ENCODE data around the gene MAP2K5.

Gene MAP2K5

DNA sequence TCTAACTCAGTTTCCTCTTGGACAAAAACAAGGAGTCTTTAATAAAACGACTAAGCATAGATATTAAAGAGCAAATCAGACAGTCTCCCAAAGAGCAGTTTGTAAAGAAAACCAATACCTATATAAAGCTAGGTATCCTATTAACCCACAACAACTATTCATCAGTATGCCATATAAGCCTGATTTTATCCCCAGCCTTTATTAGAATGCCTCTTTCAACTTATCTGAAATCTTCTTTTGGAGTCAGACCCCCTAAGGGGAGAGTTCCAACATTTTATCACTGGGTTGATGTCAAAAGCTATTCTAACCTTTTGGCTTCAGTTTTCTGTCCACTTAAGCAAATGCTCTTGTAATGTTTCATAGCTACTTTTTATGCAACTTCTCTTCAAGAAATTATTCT is 17.8 kb downstream of the MAP2K5 start:
- no peak for DNase-seq

DNA sequence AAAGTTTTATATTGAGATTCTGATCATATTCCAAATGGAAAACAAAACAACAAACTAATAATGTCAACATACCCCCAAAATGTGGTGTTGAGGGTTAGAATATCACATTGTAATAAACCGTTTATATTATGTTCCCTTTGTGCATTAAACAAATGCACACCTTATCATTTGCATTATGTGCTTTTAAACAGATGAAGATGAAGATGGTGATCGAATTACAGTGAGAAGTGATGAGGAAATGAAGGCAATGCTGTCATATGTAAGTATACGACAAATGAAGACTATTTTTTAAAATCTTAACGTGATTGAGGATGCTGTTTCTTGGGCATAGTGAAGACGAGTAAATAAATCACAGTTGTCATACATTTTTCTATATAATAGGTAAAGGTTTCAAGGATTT is 20.6 kb downstream of the MAP2K5 start:
- DNase-seq, result no peak

DNA sequence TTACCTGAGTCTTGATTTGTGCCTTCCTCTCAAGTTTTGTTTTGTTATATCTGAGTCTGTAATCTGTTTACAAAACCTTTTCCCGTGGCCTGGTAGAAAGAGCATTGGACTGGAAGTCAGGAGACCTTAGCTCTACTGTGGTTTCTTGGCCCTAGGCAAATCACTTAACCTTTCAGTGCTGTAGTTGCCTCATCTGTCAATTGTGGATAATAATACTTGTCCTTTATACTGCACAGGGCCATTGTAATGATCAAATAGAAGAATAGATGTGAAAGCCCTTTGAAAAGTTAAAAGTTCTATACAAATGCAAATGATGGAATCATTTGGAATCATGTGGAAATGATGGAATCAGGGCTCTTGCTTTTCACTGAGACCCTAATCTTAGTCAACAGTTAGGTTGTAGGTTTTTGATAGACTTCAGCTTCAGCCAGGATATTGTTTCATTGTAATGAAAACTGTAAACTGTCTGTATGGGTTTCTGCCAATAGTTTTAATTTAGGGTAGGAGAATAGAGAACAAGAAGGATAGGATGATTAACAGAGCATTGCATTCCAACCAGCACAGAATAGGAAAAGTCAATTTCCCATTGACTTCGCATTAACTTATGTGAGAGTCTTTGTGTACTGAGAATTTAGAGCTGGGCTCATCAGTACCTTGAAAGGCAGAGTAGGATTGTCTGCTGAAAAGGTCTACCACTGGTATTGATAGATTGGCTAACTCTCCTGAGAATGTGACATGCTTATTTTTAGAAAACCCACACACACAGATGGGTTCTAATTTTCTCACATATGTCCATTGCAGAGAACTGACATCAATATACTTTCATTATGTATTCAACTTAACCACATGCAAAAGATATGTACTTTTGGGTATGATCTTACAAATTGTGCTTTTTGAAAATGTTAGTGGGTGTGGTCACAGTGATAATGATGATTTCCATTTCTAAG is 21.8 kb downstream of the MAP2K5 start:
- DNase-seq, result no peak

DNA sequence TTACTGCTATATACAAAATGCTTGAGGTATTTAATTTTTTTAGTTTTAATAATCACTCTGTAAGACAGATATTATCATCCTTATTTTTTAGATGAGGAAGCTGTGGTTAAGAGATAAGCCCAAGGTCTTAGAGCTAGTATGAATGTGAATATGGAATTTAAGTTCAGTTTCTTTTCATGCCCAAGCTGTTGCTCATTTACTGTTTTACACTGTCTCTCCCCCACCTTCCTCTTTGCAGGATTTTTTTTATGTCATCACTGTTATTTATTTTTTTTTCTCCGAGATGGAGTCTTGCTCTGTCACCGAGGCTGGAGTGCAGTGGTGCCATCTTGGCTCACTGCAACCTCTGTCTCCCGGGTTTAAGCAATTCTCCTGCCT is 22.5 kb downstream of the MAP2K5 start:
- DNase-seq, result no peak

DNA sequence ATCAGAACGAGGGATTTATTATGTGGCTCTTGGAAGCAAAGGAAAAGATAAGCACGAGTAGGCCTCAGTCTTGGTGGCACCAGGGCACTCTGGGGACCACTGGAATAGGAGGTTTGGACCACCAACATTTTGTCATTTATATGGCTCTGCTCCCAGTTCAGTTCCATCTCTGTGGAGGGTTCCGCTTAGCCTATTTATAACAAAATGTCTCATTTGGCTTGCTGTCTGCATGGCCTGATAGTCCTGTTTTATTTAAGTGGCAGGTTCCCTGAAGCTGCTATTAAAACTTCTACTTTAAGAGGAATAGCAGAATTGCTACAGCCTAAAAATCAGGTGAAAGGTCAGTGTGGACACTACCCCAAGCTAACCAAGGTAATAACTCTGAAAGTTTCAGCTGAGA is 27.2 kb downstream of the MAP2K5 start:
- no peak for DNase-seq

DNA sequence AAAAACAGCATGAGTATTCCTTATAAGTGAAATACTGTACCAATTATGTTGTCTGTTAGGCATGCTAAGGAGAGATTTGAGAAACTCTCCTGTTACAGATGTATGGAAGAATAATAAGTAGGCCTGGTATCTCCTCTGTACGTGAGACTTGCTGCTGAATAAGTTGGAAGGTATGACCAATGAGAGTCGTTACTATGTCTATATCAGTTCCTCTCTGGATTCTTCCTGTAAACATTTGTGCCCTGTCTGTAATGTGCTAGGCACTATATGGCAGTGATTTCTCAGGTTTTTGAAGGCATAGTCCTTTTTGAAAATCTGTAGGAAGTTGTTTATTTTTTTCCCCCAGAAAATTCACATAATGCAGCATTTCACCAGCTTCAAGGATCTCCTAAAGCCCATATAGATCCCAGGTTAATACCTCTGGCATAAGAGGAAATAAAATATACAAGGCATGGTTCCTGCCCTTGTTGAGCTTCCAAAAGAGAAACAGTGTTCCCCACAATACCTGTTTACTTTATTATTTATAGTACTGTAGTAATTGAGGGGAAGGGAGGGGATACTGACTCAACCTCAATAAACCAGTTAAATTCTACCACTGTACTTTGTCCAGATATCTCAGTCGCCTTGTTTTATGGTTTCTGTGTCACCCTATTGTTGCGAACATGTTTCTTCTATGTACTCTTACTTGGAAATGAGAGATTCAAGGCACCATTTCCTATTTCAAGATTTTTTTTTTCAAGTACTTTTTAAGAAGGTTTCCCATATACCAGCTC is 28.6 kb downstream of the MAP2K5 start:
- DNase-seq, result no peak

DNA sequence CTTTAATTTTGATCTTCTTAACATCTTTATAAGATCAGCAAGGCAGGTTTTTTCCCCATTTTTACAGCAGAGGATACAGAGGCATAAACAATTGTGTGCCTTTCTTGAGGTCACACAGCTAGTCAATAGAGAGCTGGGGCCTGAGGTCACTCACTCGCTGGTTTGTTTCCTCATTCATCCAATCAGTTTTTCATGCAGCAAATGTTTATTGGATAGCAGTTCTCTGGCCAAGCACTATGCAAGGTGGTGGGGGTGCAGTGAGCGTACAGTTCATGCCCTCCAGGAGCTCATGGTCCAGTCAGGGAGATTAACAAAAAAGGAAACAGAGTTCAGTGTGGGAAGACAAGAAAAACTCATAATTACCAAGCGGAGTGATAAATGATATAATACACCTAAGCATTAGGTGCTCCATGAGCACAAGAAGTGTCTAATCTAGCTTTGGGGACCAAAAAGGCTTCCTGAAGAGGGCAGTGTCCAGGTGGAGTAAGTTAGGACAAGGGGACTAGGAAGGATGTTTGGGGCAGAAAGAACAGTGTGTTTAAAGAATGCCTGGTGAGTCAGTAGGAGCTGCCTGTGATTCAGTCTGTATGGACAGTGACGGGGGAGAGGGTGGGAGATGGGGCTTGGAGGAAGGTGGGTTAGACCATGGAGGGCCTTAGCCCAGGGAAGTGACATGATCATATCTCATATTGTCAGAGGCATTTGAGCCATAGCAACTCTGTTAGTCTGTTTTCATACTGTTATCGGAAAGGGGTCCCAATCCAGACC is 29.3 kb downstream of the MAP2K5 start:
- DNase-seq, result no peak

DNA sequence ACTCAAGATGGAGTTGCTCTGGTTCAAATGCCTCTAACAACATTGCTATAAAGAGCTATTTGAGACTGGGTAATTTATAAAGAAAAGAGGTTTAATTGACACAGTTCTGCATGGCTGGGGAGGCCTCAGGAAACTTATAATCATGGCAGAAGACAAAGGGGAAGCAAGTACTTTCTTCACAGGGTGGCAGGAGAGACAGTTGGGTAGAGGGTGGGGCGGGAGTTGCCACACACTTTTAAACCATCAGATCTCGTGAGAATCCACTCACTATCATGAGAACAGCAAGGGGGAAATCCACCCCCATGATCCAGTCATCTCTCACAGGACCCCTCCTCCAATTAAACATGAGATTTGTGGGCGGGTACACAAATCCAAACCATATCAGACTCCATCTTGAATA is 30.7 kb downstream of the MAP2K5 start:
- DNase-seq, result no peak

DNA sequence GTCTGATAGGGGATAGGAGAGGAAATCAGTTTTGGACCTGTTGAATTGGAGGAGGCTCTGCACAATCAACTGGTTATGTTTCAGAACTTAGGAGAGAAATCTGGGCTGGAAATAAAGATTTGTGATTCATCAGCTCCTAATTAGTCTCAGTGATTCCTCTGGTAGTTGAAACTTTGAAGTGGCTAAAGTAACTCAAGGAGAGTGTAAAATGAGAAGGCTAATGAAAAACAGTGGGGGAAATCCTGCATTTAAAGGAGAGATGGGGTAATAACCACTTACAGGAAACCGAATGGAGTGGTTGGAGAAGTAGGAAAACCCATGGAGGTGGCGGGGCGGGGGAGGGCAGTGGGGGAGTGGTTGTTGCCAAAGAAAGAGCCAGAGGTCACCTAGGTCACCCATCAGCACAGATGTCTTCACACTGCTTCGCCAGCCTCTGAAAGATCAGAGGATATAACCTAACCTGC is 32.6 kb downstream of the MAP2K5 start:
- DNase-seq, result no peak

DNA sequence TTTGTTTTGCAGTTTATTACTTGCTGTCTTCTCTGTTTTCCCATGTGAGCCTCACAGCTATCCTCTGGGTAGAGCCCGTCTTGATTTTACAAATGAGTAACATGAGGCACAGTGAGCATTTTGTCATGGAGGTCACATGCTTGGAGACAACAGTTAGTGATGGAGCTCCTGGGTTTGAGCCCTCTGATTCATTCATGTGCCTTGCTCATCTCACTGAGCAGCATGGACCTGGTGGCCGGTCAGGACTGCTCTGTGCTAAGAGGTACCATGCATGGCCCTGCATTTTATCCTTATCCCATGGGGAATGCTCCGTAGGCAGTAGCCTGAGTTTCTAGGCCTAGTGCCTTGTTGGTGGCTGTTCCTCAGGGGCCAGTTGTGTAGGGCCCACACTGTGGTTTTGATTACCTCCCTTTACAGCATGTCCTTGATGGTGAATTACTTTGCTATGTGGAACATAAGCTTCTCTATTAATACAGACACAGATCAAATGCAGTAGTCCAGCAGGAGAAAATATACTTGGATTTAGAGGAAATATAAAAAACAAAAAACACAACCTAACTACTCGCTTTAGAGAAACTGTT is 35.6 kb downstream of the MAP2K5 start:
- no peak for DNase-seq

DNA sequence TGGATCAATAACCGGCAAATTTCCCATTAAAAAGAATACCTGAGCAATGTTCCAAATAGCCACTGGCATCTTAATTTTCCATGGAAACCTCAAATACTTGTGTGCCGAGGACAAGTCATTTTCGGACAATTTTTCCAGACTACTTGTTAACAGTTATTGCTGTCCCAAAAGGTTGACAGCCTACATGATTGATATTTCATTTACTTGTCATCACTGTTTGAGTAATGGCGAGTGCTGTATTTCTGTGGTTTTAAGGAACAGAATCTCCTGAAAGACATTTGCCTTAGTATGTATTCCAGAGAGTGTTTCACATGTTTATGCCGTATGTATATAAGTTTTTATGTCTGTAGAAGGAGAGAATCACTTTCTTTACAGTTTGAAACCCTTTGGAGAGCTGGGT is 36.7 kb downstream of the MAP2K5 start:
- no peak for DNase-seq

DNA sequence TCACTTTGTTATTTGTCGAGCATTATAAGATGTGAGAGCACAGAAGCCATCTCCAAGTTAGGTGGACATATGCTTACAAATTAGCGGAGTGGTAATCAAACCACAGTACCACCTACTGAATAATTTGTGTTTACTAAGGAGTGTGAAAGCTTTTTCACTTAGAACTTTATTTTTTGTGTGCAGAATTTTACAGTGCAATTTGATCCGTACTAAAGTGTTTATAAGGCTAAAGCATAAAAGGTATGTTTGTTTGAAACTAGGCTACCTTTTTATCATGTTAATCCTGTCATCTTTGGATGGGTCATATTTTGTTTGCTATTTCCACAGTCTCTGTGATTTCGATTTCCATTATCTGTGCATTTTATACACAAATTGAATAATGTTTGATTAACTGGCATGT is 37.5 kb downstream of the MAP2K5 start:
- DNase-seq, result no peak

DNA sequence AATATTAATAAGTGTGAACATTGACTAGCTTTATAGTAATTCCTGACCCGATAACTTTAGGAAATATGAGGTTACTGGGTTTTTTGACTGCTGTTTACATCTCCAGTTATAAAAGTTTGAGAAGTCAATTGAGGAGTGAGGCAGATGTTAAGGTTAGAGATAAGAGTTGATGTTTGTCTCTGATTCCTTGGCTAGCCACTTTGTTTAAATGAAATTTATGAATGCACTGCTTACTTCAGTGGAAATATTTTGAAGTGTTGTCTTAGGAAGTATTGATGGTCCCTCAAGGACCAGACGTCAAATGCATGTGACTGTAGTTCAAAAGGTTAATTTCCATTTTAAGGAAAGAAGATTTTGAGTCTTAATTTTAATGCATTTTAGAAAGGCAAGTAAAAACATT is 41.7 kb downstream of the MAP2K5 start:
- DNase-seq, result no peak

DNA sequence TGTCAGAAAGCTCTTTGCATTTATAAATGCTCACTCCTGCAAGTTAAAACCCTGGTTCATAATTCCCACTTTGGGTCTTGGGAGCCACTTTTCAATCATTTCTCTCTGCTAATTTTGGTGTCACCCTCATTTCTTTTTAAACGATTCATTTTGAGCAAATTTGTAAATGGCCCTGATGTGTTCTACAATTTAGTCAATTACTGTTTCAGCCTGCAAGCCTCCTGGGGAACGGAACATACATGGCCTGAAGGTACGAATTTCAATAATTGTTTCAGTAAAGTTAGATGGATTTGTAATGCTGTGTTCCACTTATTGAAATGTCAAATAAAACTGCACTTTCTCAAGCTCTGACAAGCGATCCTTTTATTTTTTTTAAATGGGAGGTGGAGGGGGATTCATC is 43.2 kb downstream of the MAP2K5 start:
- DNase-seq, result no peak

DNA sequence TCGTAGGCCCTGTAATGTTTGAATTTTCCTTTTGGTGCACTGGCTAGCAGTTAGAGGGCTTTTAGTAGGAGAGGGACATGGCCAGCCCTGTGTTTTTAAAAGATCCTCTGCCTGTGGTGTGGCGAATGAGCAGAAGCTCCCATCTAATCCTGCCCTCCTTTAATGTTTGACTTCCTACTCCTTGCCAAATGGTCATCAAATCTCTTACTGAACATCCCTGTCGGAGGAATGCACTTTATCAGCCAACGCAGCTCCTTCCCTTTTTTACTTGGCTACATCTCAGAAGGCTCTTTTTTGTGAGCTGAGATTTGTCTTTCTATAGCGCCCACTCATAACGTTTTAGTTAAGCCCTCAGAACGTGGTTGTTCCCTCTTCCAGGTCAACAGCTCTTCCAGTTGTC is 44.8 kb downstream of the MAP2K5 start:
- no peak for DNase-seq

DNA sequence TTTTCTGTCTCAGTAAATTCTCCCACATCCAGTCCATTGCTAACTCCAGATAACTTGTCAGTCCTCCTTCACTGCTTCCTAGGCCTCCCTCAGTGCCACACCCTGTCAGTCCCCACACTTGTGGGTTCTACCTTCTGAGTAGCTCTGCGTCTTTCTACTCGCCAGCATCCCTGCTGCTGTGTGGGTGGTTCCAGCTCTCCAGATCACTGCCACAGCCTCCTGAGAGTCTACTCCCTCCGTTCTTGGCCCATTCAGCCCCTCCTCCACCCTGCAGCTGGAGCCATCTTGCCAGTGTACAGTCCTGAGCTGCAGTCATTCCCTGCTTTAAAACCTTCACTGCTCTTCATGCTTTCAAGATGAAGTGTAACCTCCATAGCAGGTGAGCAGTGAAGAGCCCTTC is 45.3 kb downstream of the MAP2K5 start:
- DNase-seq, result no peak

DNA sequence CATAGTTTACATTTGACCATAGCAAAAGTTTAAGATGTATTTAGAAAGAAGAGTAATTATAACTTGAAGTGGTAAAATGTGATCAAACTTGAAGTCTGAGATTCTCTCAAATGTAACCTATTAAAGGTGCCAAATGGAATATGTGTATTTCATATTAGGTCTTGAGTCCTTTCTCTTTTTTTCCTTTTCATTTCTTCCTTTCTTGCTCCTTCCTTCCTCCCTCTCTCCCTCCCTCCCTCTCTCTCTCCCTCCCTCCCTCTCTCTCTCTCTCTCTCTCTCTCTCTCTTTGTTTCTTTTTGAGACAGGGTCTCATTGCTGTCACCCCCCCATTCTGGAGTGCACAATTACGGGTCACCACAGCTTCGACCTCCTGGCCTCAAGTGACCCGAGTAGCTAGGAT is 47.7 kb downstream of the MAP2K5 start:
- DNase-seq, result no peak

DNA sequence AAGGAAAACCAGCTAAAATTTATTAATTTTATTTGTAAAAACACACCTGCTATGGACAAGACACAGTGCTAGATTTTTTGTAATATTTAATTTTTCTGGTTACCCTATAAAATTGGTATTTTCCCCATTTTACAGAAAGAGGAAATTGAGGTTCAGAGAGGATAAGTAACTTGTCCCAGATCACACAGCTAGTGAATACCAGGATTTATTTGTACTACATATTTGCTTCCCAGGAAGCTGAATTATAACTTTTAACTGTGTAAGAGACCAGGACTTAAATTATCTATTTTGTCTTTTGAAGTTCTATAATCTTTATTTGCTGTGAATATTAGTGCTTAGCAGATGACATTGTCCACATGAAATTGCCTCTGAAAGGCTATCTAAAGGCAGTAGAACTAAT is 49.7 kb downstream of the MAP2K5 start:
- no peak for DNase-seq

DNA sequence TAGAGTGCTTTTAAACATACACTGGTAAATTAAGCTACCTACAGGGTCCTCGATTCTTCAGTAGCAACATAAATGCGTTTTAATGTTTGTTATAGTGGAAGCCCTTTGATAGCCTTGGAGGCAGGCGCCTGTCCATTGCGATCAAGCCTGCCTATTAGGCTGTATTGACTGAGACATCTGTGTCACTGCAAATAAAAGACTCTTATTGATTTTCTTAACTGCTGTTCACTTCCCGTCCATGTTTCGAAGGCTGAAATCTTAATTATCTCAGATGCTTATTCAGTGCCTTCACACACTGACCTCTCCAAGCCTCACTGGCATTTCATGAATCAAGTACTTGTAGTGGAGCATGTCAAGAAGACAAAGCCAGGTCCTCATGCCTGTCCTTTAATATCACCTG is 51.1 kb downstream of the MAP2K5 start:
- DNase-seq, result no peak

DNA sequence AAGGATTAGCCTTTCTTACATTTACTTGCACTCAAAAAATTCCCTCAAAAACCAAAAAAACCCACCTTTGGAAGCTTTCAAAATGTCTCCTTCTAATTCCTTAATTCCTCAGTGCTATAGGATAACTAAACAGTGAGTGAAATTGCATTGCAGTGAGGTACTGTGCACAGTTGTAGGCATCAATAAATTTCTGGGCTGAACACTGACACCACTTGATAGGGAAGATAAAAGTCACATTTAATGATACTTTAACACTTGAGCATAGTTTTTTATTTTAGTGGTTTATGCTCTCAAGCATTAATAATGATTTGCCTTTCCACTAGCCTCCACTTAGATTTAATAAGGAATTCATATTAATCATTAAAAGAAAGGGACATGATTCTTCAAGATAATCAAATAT is 52.3 kb downstream of the MAP2K5 start:
- no peak for DNase-seq

DNA sequence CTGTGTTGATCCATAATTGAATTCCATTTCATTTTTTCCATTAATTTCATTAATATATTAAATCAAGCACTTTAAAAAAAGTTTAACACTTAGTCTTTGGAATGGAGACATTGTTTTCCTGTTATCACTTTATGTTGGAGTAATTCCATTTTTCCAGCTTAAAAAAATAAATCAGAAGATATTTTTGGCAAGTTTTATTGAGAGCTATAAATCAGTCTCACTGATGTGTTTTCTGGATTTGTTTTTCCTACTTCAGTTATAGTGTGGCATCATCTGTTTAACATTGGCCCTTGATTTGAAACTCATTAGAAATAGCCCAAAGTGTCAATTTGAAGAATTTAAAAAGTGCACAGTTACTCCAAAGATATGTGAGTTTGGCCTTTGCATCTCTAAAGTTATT is 53.1 kb downstream of the MAP2K5 start:
- no peak for DNase-seq

DNA sequence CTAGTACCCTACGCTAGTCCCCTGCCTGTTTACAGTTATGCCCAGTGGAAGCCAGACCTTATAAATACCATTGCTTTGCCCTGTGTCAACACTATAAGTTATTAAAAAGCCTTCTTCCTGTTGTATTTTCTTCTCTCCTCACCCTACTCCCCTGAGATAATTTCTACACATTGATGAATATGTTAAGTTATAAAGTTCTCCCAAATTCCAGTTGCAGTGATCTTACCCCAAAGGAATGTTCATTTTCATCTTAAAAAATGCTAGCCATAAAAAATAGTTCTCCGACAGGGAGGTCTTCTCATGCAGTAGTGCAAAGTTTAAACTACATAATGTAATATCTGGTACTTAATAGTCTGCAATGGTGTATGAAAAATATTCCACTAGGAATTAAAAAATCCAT is 58.6 kb downstream of the MAP2K5 start:
- DNase-seq, result no peak

DNA sequence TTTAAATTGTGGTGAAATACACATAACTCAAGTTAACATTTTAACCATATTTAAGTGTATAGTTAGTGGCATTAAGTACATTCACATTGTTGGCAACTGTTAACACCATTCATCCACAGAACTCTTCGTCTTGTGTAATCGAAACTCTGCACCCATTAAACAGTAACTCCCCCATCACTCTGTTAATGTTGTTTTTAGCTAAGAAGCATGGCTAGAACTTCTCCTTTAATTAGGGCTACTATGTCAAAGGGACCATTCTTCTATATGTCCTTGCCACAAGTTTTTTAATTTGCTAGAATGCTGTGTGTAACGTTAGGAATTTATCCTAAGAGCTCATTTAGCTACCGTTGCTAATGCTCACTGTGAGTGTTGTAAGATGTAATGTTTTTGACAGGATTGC is 60.6 kb downstream of the MAP2K5 start:
- DNase-seq, result no peak
